MM.1S (cell line): ENCODE measurements around the gene PHLDB1.

Experiments used
- EZH2 ChIP-seq: fragments of 300-600 bp; sonication (generic); optimal IDR thresholded peaks from 2 replicates; pipeline ENCODE3; 2017; ENCODE audit warnings: low read depth, mild to moderate bottlenecking, antibody characterized with exemption, low read length, mixed read lengths
- EZH2phosphoT487 ChIP-seq: fragments of 300-600 bp; sonication (generic); IDR thresholded peaks from 2 replicates; pipeline ENCODE4 v1.6.1; 2018; ENCODE audit warnings: antibody characterized with exemption, low read length
- TF ChIP-seq, protein P1 (sequence below): fragments of 300-600 bp; sonication (generic); IDR thresholded peaks from 2 replicates; pipeline ENCODE4 v1.5.1; 2016; ENCODE audit warnings: antibody characterized with exemption, low read length, mixed read lengths

GRCh38 chr11:118659953-118660680 is 52.7 kb downstream of the PHLDB1 start:
- TF ChIP-seq EZH2 (no peak), EZH2phosphoT487 (no peak)
- TF ChIP-seq, protein P1, sequence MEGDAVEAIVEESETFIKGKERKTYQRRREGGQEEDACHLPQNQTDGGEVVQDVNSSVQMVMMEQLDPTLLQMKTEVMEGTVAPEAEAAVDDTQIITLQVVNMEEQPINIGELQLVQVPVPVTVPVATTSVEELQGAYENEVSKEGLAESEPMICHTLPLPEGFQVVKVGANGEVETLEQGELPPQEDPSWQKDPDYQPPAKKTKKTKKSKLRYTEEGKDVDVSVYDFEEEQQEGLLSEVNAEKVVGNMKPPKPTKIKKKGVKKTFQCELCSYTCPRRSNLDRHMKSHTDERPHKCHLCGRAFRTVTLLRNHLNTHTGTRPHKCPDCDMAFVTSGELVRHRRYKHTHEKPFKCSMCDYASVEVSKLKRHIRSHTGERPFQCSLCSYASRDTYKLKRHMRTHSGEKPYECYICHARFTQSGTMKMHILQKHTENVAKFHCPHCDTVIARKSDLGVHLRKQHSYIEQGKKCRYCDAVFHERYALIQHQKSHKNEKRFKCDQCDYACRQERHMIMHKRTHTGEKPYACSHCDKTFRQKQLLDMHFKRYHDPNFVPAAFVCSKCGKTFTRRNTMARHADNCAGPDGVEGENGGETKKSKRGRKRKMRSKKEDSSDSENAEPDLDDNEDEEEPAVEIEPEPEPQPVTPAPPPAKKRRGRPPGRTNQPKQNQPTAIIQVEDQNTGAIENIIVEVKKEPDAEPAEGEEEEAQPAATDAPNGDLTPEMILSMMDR: no peak
